ENCODE measurements around the gene PTGES2.
"Not testable (repeated sequence)": the region's sequence is repeated elsewhere in the genome, so short reads cannot be mapped to it uniquely, and the experiment has no call there.

PTGES2 gene

DNA sequence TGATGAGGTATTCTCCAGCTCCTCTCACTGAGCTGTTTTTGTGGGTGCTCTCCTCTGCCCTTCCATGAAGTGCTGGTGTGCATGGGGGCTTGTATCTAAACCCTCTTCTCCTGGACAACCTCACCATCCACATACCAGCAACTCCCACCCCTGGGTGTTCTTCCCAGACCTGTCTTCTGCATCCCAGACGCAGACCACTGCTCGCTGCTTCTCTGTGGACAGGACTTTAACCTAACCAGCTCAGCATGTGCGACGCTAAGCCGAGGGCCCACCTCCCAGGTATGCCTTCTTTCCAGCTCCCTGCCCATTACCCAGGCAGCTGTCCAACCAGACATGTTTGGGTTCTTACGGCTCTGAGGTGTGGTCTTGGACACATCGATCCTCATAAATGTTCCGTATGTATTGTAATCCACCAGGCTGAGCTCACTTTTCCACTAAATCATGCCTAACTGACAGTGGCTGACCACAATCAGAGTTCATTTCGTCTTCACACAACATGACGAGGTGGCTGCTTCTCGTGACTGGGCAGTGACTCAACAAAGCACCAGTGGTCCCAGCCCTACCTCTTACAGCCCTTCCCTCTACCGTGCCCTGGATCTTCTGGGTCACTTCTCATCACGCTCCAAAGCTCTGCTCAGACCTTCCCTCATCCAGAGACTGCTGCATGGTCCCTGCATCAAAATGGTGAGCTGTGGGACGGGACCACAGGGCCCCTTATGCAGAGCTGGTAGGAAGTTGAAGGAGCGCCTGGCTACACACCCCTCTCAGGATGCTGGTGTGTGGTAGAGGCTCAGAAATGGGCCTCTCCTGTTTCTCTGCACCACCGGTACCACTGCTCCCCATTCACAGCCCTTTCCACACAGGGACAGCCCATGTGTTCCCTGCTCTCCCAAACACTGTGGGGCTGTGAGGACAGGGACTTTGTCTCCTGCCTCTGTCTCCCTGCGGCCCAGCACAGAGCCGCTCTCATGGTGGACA lies 9.6 kb upstream of the PTGES2 start:
- FAIRE-seq, result no peak

DNA sequence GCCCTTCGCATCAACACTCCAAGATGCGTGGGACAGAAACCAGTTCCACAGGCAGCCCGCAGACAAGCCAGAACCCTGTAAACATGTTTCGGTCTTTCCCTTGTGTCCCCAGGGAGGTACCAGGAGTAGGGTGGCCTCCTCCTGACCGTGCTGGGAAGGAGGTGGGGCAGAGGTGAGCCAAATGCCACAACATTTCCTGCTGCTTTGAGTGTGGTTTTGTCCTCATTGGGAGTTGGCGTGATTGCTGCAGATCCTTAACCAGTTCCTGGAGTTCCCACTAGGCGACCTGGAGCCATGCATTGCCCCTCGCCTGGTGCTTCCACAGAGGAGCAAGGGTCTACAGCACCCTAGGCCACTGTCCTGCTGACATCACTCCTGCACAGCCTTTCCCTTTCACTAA lies 8.0 kb upstream of the PTGES2 start:
- not testable (repeated sequence) for FAIRE-seq

DNA sequence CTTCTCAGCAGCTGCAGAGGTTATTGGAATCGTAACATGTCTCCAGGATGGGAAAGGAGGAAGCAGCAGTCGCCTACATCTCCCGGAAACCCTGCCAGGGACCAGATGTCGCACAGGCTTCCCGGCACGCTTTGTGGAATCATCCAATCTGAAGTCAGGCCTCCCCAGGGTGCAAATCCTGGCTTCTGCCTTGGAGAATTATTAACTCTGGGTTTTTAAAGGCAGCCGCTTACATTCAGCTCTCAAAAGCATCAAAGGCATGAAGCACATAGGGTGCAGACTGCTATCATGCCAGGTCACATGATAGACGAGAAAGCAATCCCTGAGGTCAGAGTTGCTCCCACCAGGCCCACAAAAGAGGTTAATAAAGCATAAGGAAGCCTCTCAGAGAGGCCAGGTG lies 4.6 kb upstream of the PTGES2 start:
- not testable (repeated sequence) for FAIRE-seq

DNA sequence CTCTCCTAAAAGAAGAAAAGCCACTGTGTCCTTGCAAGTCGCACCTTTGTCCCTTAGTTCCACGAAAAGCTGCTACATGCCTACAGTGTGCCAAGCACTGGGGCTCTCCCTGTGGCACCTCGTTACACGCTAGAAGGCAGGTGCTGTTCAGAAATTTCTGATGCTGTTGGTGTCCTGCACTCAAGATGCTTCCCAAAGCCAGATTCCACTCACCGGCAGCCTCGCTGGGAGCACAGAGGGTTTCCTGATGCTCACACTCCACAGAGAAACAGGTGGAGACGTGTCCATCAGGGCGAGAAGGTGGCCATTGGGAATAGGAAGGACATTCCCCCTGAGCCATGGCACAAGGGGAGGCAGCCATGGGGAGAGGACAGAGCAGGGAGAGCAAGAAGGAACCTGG lies 3.8 kb upstream of the PTGES2 start:
- not testable (repeated sequence) for FAIRE-seq

DNA sequence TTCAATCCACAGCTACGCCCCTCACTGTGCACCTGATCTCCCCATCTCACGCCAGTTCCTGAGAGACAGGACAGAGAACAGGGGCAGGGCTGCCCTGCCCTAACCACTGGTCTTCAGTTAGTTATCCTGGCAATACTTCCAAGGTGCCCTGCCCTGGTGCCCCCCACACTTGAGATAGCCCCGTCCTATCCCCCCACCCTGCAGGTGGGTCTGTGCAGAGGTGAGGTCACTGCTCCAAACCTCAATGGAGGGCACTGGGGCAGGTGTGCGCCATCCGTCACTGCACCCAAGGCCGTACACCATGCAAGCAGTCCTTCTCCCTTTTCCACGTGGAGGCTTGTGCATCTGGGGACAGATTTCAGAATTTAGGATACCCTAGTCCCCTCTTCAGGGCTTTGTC lies 3.1 kb upstream of the PTGES2 start:
- FAIRE-seq, result not testable (repeated sequence)

DNA sequence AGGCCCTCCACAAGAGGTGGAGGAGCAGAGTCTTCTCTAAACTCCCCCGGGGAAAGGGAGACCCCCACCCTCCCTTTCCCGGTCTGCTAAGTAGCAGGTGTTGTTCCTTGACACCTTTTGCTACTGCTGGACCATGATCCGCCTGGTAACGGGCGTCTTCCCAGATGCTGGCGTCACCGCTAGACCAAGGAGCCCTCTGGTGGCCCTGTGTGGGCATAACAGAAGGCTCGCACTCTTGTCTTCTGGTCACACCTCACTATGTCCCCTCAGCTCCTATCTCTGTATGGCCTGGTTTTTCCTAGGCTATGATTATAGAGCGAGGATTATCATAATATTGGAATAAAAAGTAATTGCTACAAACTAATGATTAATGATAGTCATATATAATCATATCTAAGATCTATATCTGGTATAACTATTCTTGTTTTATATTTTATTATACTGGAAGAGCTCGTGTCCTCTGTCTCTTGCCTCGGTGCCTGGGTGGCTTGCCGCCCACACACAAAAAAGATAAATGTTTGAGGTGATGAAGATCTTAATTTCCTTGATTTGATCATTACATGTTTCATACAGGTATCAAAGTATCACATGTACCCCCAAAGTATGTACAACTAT lies 2.6 kb upstream of the PTGES2 start:
- FAIRE-seq, result not testable (repeated sequence)

DNA sequence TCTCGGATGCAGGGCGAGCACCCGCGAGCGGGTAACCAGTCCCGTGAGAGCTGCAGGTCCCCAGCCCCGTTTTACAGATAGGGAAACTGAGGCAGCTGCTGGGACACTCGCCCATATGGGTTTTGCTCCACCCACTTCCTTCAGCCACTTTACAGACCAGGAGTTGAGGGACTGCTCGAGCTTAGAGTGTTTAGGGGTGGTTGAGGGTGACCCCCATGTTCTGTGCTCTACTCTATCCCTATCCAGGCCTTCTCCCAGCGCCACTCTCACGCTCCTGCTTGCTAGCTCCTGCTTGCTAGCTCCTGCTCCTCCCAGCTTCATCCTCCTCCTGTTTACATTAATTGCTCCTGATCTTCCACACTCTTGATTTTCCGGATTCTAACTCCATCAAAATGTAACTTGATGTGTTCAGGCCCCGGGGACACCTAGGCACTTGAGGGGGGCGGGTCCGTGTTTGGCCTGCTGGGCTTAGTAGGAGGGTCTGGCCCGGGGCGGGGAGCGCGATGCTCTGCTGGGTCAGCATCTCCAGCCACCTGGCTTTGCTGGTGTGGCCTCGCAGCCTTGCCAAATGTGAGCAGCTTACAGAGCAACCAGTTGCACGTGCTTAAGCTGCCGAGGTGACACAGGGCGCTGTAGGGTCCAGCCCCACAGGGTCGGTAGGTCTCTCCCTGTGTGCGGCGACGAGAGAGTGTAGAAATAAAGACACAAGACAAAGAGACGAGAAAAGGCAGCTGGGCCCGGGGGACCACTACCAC lies 1.5 kb upstream of the PTGES2 start:
- no peak for FAIRE-seq

DNA sequence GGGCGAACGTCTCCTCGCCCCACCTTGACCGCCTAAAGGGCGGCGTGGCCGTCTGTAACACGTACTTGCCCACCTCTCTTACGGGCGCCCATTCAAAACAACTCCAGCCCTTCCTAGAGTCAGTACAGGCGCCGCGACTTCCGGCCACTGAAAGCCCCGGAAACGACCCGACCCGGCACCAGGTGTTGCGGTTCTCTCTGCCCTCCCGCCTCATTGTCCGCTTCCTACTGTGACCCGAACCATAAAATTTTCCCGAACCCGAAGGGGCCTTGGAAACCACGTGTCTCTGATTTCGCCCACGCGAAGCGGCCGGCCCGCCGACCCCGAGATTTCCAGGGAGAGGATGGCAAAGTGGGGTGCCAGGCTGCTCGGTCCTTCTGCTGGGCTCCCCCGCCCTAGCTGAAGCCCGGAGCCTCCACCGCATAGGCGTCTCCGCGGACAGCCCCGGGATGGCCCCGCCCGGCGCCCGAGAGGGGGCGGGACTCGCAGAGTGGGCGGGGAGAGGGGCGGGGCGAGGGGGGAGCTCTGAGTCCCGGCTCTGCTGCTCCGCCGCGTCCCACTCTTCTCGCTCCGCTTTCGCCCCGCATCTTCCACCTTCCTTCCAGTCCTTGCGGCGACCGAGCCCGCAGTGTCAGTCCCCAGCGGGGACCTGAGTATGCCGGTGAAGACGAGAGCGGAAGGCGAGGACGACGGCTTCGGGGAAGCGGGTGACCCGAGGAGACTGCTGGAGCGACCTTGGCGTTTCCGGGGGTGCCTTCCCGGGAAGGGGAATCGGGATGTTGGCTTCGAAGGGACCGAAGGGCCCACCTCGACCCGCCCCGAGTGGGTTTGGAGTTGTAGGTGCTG lies 684 bp upstream of the PTGES2 start:
- no peak for FAIRE-seq

DNA sequence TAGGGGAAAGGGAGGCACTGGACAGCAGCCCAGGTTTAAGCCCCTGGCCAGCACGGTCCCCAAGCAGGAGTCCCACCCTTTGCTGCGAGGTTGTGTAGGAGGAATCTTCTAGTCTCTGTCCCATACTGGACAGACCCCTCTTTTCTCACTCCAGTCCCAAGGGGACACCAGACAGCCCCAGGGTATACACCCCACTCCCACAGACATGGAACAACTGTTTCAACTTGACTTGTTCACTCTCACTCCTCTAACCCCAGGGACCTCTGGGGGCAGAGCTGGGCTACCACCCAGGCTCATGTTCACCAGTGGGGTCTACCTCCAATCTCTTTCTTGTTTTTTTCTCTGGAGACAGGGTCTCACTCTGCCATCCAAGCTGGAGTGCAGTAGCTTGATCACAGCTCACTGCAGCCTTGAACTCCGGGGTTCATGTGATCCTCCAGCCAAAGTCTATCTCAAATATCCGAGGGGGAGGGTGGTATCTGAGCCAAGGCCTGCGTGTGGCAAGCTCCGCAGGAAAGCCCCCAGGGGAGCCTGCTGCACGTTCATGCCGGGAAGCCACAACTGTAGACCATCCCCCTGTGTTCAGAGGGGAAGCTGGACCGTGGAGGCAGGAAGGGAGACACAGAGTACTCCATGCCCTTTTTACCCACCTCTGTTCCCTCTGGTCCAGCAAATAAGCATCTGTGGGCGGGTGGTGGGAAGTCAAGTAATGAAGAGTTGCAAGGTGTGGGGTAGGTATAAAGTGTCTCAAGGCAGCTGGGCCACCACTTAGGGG lies 1.8 kb downstream of the PTGES2 start:
- no peak for FAIRE-seq

DNA sequence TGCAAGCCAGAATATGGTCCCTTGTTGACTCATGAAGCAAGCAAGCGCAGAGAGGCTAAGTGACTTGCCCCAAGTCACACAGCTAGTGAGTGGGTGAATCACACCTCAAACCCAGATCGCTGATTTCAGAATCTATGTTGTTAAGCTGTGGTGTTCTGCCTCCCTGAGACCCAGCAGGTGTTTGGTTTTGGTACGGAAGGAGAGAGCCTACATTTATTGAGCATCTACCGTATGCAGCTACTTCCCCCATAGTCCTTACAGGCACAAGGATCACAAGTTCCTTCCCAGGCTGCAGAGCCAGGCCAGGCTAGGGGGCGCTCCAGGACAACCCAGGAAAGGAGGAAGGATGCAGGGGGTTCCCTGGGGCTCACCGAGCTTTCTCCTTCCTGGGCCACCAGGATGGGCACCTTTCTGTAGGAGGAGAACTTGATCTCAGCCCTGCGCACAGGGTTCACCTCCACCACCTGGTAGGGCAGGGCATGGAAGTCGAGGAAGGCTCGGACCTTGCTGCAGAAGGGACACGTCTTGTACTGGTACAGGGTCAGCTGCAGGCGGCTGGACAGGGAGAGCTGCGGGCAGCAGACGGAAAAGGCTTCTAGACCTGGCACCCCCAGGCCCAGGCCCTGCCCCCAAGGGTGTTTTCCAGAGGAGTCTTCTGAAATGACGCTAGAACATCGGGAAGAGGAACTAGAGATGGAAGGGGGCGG lies 2.5 kb downstream of the PTGES2 start:
- no peak for FAIRE-seq

DNA sequence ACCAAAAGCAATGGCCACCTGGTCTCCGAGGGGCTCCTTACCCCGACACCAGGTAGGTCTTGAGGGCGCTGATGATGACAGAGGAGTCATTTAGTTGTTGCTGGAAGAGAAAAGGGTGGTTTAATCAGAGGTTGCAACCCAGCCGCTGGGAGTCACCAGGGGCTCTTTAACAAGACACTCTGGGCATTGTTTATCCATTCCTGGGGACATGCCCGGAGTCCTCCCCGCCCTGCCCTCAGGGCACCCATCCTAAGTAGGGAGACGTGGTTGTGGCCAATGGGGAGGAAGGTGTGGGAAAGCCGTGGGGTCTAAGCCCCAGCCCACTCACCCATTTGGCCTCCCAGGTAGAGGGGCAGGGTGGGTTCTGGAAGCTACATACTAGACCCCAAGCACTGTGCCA lies 3.1 kb downstream of the PTGES2 start:
- no peak for FAIRE-seq

DNA sequence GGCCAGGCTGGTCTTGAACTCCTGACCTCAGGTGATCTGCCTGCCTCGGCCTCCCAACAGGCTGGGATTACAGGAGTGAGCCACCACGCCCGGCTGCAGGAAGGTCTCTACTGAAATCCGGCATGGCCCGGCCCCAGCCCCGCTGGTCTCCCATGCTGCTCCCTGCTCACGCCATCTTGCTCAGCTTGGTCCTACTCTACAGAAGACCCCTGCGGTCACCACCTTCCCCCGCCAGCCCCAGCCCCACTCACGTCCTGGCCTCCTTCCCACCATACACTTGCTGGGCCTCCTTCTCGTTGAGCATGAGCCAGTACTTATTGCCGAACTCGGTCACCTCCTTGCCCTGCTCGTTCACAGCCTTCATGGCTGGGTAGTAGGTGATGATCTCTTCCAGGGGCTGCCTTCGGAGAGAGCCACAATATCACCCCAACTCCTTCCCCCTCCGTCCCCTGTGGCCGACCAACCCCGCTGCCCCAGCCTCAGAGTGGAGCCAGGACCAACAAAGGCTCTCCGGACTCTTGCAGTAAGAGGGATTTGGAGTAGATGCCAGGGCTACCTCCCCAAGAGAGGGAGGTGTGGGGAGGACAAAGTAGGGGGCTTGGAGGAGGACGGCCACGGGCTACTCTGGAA lies 4.0 kb downstream of the PTGES2 start:
- FAIRE-seq, result no peak

DNA sequence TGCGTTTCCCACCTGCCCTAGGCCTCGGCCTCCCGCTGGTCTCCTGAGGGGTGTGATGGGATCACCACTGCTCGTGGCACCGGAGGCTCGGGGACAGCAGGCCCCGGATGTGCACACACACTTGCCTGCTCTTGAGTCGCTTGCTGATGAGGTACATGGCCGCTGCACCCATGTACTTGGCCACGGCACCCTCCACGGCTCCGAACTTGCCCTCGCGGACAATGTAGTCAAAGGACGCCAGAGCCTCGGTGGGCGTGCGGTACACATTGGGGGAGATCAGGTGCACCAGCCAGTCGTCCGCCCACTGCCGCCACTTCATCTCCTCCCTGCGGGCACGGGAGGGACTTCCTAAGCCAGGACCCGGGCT lies 4.7 kb downstream of the PTGES2 start:
- FAIRE-seq, result no peak

DNA sequence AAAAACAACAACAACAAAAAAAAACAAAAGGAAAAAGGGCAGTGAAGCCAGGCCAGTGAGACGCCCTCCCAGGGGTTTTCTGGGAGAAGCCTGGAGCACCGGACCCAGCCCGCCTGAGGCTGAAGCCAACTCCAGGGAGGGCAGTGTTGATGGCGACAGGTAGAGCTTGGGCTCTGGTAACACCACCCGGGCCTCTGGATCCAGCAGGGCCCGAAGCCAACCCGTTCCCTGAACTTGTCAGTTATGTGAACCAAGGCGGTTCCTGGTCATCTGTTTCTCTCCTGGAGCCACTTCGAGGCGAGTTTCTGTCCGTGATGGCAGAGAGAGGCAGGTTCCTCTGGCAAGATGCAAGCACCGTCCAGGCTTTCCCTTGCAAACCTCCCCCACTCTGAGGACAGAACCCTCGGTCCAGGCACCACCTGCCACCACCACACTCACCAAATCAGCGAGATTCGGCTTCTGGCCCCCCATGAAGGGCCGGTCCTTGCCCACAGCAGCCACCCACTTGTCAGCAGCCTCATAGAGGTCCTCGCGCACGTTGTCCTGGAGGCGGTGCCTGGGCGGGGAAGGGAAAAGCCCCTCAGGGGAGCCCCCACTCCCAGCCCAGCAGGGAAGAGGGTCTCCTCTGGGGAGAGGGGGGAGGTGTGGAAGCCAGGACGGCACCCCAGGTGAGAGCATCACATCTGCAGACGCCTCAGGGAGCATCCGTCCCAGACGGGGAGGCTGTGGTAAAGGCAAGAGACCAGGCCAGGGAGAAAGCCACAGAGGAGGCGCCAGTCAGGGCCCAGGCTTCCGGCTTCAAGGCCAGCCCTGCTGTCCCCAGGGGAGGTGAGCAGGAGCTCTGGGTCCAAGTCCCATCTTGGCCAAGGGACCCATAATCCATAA lies 5.4 kb downstream of the PTGES2 start:
- no peak for FAIRE-seq

DNA sequence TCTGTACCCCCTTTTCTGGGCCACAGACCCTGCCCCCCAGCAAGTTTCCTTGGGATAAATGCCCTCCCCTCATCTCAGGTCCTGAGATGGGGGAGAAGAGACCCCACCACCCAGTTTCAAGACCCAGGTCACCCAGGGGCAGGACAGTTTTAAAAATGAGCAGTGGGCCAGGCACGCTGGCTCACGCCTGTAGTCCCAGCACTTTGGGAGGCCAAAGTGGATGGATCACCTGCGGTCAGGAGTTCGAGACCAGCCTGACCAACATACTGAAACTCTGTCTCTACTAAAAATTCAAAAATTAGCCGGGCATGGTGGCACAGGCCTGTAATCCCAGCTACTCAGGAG lies 6.1 kb downstream of the PTGES2 start:
- no peak for FAIRE-seq

DNA sequence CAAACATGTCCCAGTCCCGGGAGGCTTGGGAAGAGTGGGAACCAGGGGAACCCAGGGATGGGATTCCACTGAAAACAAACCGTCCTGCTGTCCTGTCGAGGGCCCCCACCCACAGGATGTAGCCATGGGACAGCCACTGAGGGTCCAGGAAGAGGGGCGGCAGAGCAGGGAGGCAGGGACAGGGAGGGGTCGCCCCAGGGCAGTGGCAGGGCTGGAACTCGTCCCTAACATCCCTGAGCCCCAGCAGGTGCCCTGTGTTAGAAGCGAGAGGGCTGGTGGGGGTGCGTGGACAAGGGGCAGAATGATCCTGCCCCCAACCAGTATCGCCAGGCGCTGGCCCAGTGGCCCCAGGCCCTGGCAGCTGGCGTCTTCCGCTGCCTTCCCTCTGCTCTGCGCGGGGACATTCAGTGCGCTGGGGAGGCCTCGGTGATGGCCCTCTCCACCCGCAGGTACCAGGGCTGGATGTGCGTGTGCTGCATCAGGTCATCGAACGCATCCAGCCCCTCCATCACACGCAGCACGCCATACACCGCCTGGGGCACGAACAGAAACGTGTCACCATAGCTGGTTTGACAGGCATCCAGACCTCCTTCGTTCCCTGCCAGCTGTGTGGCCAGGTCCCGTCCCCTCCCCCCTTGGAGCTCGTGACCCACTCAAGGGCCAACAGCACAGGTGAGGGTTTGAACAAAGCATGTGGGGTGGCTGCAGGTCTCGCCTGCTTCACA lies 6.6 kb downstream of the PTGES2 start:
- no peak for FAIRE-seq

DNA sequence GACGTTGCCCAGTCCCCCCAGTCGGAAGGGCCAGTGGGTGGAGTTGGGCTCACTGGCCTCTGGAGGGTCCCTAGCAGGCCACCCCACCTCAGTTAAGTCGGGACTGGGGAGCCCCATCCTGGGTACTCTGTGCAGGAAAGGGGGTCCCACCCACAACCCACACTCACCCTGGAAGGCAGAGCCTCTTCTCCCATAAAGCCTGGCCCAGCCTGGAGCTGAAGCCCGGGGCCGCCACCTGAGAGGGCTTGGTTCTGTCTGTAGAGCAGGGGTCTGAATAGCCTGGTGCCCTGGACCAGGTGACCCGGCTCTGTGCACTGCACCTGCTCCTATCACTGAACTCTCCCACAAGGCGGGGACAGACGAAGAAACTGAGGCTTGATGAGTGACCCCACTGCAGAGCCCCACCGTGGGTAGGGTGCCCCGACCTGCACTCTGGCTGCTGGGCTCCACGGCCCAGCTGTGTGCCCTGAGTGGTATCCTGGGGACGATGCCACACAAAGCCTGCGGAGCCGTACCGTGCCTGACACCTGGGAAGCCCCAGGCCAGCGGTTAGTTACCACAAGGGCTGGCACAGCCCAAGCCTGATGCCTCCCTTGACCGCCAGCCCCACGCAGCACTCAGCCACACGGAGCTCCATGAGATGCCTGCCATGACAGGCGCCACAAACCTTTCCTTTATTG lies 7.3 kb downstream of the PTGES2 start:
- no peak for FAIRE-seq

DNA sequence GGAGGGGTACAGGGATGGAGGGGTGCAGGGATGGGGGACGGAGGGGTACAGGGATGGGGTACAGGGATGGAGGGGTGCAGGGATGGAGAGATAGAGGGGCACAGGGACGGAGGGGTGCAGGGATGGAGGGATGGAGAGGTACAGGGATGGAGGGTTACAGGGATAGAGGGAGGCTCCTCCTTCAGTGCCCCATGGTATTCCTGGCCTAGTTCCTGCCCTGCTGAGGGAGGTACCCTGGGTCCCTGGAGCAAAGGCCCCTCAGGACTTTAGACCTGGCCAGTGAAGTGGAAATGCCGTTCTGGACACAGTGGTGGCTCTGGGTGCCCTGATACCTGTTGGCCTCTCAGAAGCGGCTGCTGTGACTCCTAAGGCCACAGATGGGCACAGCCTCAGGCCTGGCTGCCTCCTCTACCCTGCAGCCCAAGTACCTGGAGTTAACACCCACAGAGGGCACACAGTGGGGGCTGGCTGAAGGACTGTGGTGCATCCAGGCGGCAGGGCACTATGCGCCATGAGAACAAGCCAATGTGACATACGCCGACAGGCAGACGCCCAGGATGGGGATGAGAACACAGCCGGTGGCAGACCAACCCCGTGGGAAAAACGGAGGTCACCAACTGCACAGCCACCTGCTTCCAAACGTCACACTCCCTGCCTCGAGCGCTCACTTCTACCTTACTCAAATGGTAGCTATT lies 8.4 kb downstream of the PTGES2 start:
- no peak for FAIRE-seq
